Measurements from ENCODE around the gene LHFPL6.

LHFPL6 gene

GRCh38 chr13:39490136-39490535, 112.9 kb downstream of the LHFPL6 start:
- no peak overlapping the region for H3K4me3 ChIP-seq (replicated peaks in 1 of 2; ENCODE audit: low read depth in 2 of 2, low read length in 2 of 2)
- no peak for TF ChIP-seq CTCF (IDR thresholded peaks at IDR 0.05; ENCODE audit: low read depth, low read length)
- no peak for DNase-seq (ENCODE audit: low read depth in 2 of 2)

- DNase-seq (ENCODE audit: low read depth in 2 of 2) = no peak
- no peak for TF ChIP-seq CTCF (IDR thresholded peaks at IDR 0.05; ENCODE audit: low read depth, low read length)
- H3K4me3 ChIP-seq (replicated peaks in 1 of 2; ENCODE audit: low read depth in 2 of 2, low read length in 2 of 2) = no peak overlapping the region
Observed at GRCh38 chr13:39486758-39487157, 116.2 kb downstream of the LHFPL6 start.

GRCh38 chr13:39485314-39485700, 117.7 kb downstream of the LHFPL6 start:
- no peak for TF ChIP-seq CTCF (IDR thresholded peaks at IDR 0.05; ENCODE audit: low read depth, low read length)
- H3K4me3 ChIP-seq (replicated peaks in 1 of 2; ENCODE audit: low read depth in 2 of 2, low read length in 2 of 2) = no peak overlapping the region
- peak; percentile 40 to 52 for DNase-seq (ENCODE audit: low read depth in 2 of 2)

GRCh38 chr13:39484506-39485313, 118.3 kb downstream of the LHFPL6 start:
- H3K4me3 ChIP-seq (replicated peaks in 1 of 2; ENCODE audit: low read depth in 2 of 2, low read length in 2 of 2) = no peak overlapping the region
- no peak for TF ChIP-seq CTCF (IDR thresholded peaks at IDR 0.05; ENCODE audit: low read depth, low read length)
- DNase-seq (ENCODE audit: low read depth in 2 of 2) = peak; percentile 56 to 68

- TF ChIP-seq CTCF (IDR thresholded peaks at IDR 0.05; ENCODE audit: low read depth, low read length) = no peak
- peak in 1 of 2 donors; percentile 26 for DNase-seq (ENCODE audit: low read depth in 2 of 2)
- no peak overlapping the region for H3K4me3 ChIP-seq (replicated peaks in 1 of 2; ENCODE audit: low read depth in 2 of 2, low read length in 2 of 2)
Observed at GRCh38 chr13:39483326-39483725, 119.7 kb downstream of the LHFPL6 start.

- H3K4me3 ChIP-seq (replicated peaks in 1 of 2; ENCODE audit: low read depth in 2 of 2, low read length in 2 of 2) = no peak overlapping the region
- DNase-seq (ENCODE audit: low read depth in 2 of 2) = peak in 1 of 2 donors; percentile 48
- no peak for TF ChIP-seq CTCF (IDR thresholded peaks at IDR 0.05; ENCODE audit: low read depth, low read length)
Observed at GRCh38 chr13:39481491-39481890, 121.5 kb downstream of the LHFPL6 start.
